ENCODE measurements around the gene ANKRD16.

GRCh38 chr10:5871596-5871995, 18.1 kb downstream of the ANKRD16 start:
- TF ChIP-seq CTCF (IDR thresholded peaks at IDR 0.05) = no peak
- TF ChIP-seq POLR2A (IDR thresholded peaks at IDR 0.05) = no peak

Measured in body of pancreas (tissue), 4 donors.